HG03097 (cell line): Measurements from ENCODE around the gene DDX52.
"Not testable (repeated sequence)": the region's sequence is repeated elsewhere in the genome, so short reads cannot be mapped to it uniquely, and the experiment has no call there.

Experiments
- ATAC-seq: cut with Tn5 transposase; IDR thresholded peaks from one replicate; pipeline ENCODE4 v1.9.1; 2021; ENCODE audit not compliant: unreplicated experiment, low FRiP score

Gene DDX52

GRCh38 chr17:37651849-37652248, 8.6 kb upstream of the DDX52 start:
- ATAC-seq: no peak

- no peak for ATAC-seq
Observed at GRCh38 chr17:37650419-37651003, 7.3 kb upstream of the DDX52 start.

GRCh38 chr17:37648555-37648954, 5.3 kb upstream of the DDX52 start:
- no peak for ATAC-seq

GRCh38 chr17:37647856-37648255, 4.6 kb upstream of the DDX52 start:
- ATAC-seq: no peak

- no peak for ATAC-seq
Observed at GRCh38 chr17:37643869-37644268, 623 bp upstream of the DDX52 start.

- ATAC-seq: no peak
Observed at GRCh38 chr17:37642681-37643080, 565 bp downstream of the DDX52 start.

GRCh38 chr17:37640015-37640414, 3.2 kb downstream of the DDX52 start:
- no peak for ATAC-seq

- ATAC-seq: no peak
Observed at GRCh38 chr17:37637956-37638355, 5.3 kb downstream of the DDX52 start.

- not testable (repeated sequence) for ATAC-seq
Observed at GRCh38 chr17:37616430-37616829, 26.8 kb downstream of the DDX52 start.

GRCh38 chr17:37614823-37615222, 28.4 kb downstream of the DDX52 start:
- no peak for ATAC-seq

GRCh38 chr17:37614391-37614790, 28.9 kb downstream of the DDX52 start:
- ATAC-seq: no peak

GRCh38 chr17:37610971-37611370, 32.3 kb downstream of the DDX52 start:
- no peak for ATAC-seq

GRCh38 chr17:37610041-37610420, 33.2 kb downstream of the DDX52 start:
- ATAC-seq: not testable (repeated sequence)

- peak; percentile 87 for ATAC-seq
Observed at GRCh38 chr17:37609170-37610040, 33.8 kb downstream of the DDX52 start, which contains the start of gene SYNRG. Gene SYNRG (minus strand): TSS chr17:37609418. CDS start chr17:37609355, 63 bp downstream.

- ATAC-seq: peak; percentile 16
Observed at GRCh38 chr17:37608351-37609169, 34.7 kb downstream of the DDX52 start.

- ATAC-seq: no peak
Observed at GRCh38 chr17:37607637-37608331, 35.5 kb downstream of the DDX52 start.

- ATAC-seq: no peak
Observed at GRCh38 chr17:37605813-37606505, 37.3 kb downstream of the DDX52 start.

GRCh38 chr17:37605081-37605480, 38.2 kb downstream of the DDX52 start:
- ATAC-seq: no peak

- ATAC-seq: no peak
Observed at GRCh38 chr17:37604556-37604955, 38.7 kb downstream of the DDX52 start.

- no peak for ATAC-seq
Observed at GRCh38 chr17:37598145-37598544, 45.1 kb downstream of the DDX52 start.
